ENCODE results near the gene E2F8.

E2F8 gene

DNA sequence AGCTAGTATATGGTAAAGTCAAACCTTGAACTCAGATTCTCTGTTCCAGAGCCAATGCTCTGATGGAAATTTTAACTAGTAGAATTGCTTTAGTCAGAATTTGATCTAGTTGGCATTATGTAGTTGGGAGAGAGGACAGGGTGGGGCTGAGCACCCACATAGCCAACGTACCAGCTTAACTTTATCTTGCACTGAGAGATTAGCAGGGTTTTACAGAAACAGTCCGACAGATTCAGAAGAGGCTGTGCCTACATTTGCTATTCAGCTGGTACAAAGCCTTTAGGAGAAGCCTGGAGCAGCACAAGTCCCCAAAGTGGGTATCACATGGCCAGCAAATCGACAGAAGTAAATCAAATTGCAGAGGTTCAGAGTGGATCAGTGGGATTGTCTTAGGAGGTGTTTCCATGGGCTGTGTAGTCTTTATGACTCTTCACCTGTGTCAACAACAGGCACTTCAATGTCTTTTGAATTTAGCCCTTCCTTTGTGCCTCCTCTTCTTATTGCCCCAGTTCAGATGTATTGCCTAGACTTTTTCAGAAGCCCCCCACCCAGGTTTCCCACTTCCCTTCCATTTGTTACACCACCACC lies 31.7 kb downstream of the E2F8 start:
- ChIA-PET CTCF (interaction anchor here (0.7 to 0.8 kb wide), 3 partner anchors 138 to 1222 kb away, joined by 3 to 5 read pairs (median 4); no protein-coding TSS in a partner anchor), POLR2A (no interaction called here)
- no peaks in the 10 kb centered on the region for H3K9me3 ChIP-seq (ENCODE audit: control insufficient read depth, insufficient read depth, low read depth, low read length)
- H3K4me3 ChIP-seq (ENCODE audit: low read depth, low read length), result no peak overlapping the region
- H3K4me1 ChIP-seq (ENCODE audit: control insufficient read depth, insufficient read depth, low read length), result no peaks in the 10 kb centered on the region
- H3K36me3 ChIP-seq (ENCODE audit: control insufficient read depth in 2 of 2, insufficient read depth in 1 of 2, low read length in 2 of 2), result no peaks in the 10 kb centered on the region
- no peak overlapping the region for H3K27ac ChIP-seq (ENCODE audit: extremely low read depth, low read depth, low read length)
- TF ChIP-seq, protein P1, sequence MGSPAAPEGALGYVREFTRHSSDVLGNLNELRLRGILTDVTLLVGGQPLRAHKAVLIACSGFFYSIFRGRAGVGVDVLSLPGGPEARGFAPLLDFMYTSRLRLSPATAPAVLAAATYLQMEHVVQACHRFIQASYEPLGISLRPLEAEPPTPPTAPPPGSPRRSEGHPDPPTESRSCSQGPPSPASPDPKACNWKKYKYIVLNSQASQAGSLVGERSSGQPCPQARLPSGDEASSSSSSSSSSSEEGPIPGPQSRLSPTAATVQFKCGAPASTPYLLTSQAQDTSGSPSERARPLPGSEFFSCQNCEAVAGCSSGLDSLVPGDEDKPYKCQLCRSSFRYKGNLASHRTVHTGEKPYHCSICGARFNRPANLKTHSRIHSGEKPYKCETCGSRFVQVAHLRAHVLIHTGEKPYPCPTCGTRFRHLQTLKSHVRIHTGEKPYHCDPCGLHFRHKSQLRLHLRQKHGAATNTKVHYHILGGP (tag by site-specific recombination; IDR thresholded peaks at IDR 0.05), result no peak
- TF ChIP-seq, protein P2, sequence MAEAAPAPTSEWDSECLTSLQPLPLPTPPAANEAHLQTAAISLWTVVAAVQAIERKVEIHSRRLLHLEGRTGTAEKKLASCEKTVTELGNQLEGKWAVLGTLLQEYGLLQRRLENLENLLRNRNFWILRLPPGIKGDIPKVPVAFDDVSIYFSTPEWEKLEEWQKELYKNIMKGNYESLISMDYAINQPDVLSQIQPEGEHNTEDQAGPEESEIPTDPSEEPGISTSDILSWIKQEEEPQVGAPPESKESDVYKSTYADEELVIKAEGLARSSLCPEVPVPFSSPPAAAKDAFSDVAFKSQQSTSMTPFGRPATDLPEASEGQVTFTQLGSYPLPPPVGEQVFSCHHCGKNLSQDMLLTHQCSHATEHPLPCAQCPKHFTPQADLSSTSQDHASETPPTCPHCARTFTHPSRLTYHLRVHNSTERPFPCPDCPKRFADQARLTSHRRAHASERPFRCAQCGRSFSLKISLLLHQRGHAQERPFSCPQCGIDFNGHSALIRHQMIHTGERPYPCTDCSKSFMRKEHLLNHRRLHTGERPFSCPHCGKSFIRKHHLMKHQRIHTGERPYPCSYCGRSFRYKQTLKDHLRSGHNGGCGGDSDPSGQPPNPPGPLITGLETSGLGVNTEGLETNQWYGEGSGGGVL (tag by site-specific recombination; IDR thresholded peaks at IDR 0.05), result no peak
- TF ChIP-seq, protein P3, sequence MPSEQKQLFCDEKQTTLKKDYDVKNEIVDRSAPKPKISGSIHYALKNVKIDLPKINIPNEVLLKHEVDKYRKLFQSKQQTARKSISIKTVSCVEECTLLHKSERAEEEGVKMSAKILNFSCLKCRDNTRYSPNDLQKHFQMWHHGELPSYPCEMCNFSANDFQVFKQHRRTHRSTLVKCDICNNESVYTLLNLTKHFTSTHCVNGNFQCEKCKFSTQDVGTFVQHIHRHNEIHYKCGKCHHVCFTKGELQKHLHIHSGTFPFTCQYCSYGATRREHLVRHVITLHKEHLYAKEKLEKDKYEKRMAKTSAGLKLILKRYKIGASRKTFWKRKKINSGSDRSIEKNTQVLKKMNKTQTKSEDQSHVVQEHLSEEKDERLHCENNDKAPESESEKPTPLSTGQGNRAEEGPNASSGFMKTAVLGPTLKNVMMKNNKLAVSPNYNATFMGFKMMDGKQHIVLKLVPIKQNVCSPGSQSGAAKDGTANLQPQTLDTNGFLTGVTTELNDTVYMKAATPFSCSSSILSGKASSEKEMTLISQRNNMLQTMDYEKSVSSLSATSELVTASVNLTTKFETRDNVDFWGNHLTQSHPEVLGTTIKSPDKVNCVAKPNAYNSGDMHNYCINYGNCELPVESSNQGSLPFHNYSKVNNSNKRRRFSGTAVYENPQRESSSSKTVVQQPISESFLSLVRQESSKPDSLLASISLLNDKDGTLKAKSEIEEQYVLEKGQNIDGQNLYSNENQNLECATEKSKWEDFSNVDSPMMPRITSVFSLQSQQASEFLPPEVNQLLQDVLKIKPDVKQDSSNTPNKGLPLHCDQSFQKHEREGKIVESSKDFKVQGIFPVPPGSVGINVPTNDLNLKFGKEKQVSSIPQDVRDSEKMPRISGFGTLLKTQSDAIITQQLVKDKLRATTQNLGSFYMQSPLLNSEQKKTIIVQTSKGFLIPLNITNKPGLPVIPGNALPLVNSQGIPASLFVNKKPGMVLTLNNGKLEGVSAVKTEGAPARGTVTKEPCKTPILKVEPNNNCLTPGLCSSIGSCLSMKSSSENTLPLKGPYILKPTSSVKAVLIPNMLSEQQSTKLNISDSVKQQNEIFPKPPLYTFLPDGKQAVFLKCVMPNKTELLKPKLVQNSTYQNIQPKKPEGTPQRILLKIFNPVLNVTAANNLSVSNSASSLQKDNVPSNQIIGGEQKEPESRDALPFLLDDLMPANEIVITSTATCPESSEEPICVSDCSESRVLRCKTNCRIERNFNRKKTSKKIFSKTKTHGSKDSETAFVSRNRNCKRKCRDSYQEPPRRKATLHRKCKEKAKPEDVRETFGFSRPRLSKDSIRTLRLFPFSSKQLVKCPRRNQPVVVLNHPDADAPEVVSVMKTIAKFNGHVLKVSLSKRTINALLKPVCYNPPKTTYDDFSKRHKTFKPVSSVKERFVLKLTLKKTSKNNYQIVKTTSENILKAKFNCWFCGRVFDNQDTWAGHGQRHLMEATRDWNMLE (tag by site-specific recombination; conservative IDR thresholded peaks at IDR 0.05; ENCODE audit: low read depth), result no peak
- TF ChIP-seq, protein P4, sequence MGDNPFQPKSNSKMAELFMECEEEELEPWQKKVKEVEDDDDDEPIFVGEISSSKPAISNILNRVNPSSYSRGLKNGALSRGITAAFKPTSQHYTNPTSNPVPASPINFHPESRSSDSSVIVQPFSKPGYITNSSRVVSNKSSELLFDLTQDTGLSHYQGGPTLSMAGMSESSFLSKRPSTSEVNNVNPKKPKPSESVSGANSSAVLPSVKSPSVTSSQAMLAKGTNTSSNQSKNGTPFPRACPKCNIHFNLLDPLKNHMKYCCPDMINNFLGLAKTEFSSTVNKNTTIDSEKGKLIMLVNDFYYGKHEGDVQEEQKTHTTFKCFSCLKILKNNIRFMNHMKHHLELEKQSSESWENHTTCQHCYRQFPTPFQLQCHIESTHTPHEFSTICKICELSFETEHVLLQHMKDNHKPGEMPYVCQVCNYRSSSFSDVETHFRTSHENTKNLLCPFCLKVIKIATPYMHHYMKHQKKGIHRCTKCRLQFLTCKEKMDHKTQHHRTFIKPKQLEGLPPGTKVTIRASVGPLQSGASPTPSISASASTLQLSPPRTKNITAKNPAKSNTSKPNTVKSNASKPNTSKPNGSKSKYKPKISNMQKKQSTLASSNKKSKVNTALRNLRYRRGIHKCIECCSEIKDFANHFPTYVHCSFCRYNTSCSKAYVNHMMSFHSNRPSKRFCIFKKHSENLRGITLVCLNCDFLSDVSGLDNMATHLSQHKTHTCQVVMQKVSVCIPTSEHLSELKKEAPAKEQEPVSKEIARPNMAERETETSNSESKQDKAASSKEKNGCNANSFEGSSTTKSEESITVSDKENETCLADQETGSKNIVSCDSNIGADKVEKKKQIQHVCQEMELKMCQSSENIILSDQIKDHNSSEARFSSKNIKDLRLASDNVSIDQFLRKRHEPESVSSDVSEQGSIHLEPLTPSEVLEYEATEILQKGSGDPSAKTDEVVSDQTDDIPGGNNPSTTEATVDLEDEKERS (tag by site-specific recombination; IDR thresholded peaks at IDR 0.05), result no peak
- TF ChIP-seq ZNF658 (tag by site-specific recombination; IDR thresholded peaks at IDR 0.05), result no peak

DNA sequence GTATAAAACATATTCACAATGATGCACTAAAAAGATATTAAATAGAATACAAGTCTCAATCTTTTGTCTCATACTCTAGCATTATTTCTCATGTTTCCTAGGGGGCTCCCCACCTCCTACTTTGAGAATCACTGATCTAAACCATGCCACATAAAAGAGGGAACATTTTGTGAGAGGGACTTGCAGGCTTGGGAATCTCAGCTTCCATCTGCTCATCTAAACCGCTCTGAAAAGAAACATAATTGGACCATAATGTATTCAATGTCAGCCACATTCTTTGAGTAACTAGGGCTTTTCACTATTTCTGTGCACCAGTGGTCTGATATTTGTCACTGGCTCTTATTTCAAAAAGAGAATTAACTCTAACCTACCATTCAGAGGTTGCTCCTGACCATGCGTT lies 32.6 kb downstream of the E2F8 start:
- H3K4me3 ChIP-seq (ENCODE audit: low read depth, low read length), result no peak overlapping the region
- no peaks in the 10 kb centered on the region for H3K4me1 ChIP-seq (ENCODE audit: control insufficient read depth, insufficient read depth, low read length)
- no peaks in the 10 kb centered on the region for H3K36me3 ChIP-seq (ENCODE audit: control insufficient read depth in 2 of 2, insufficient read depth in 1 of 2, low read length in 2 of 2)
- H3K27ac ChIP-seq (ENCODE audit: extremely low read depth, low read depth, low read length), result no peak overlapping the region
- CTCF ChIA-PET, result interaction anchor here (0.8 to 1.6 kb wide), 3 partner anchors 131 to 1223 kb away, joined by 3 to 5 read pairs (median 3); no protein-coding TSS in a partner anchor
- H3K9me3 ChIP-seq (ENCODE audit: control insufficient read depth, insufficient read depth, low read depth, low read length), result no peaks in the 10 kb centered on the region
- POLR2A ChIA-PET, result no interaction called here
- TF ChIP-seq ZNF140 (tag by site-specific recombination; IDR thresholded peaks at IDR 0.05), result no peak
- TF ChIP-seq, protein P5, sequence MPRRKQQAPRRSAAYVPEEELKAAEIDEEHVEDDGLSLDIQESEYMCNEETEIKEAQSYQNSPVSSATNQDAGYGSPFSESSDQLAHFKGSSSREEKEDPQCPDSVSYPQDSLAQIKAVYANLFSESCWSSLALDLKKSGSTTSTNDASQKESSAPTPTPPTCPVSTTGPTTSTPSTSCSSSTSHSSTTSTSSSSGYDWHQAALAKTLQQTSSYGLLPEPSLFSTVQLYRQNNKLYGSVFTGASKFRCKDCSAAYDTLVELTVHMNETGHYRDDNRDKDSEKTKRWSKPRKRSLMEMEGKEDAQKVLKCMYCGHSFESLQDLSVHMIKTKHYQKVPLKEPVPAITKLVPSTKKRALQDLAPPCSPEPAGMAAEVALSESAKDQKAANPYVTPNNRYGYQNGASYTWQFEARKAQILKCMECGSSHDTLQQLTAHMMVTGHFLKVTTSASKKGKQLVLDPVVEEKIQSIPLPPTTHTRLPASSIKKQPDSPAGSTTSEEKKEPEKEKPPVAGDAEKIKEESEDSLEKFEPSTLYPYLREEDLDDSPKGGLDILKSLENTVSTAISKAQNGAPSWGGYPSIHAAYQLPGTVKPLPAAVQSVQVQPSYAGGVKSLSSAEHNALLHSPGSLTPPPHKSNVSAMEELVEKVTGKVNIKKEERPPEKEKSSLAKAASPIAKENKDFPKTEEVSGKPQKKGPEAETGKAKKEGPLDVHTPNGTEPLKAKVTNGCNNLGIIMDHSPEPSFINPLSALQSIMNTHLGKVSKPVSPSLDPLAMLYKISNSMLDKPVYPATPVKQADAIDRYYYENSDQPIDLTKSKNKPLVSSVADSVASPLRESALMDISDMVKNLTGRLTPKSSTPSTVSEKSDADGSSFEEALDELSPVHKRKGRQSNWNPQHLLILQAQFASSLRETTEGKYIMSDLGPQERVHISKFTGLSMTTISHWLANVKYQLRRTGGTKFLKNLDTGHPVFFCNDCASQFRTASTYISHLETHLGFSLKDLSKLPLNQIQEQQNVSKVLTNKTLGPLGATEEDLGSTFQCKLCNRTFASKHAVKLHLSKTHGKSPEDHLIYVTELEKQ (tag by site-specific recombination; IDR thresholded peaks at IDR 0.05; ENCODE audit: borderline replicate concordance), result no peak
- no peak for TF ChIP-seq ZNF366 (tag by site-specific recombination; conservative IDR thresholded peaks at IDR 0.05)
